IMR-90 (cell line): ENCODE results near the gene CTAG1B. TPM values are rescaled to one million over a fixed set of nuclear protein-coding genes. Genes with fewer than 3 reads are reported as not detected.

Experiments
- ATAC-seq: fragments of 200-7000 bp; cut with Tn5 transposase; 2 replicates; pipeline ENCODE4 v1.9.1; 2020; ENCODE audit warnings: low read depth, mild to moderate bottlenecking, moderate library complexity
- BruUV-seq: library from RNA; stranded (reverse); fragments of 400-500 nt; replicated peaks from 2 replicates; lab custom pipeline; 2021; lab: Mats Ljungman, UMichigan
- CTCF ChIA-PET: fragments of 300-600 bp; formaldehyde crosslinking; extraction: SDS; loops from one replicate; lab custom pipeline; 2021; ENCODE audit warnings: antibody characterized with exemption; lab: Yijun Ruan, JAX
- POLR2A ChIA-PET: fragments of 300-600 bp; sonication (Branson Sonifier 250); formaldehyde crosslinking; loops from one replicate; lab custom pipeline; 2022; ENCODE audit warnings: antibody characterized with exemption; ENCODE audit not compliant: unreplicated experiment; lab: Charles Lee
- DNase-seq: peaks from one replicate; pipeline ENCODE4 v3.0.0; 2013
- H2AFZ ChIP-seq: replicated peaks from 2 replicates; pipeline ENCODE3; 2013; ENCODE audit warnings: low read length, mild to moderate bottlenecking; ENCODE audit not compliant: poor library complexity
- H2AK5ac ChIP-seq: 2 replicates; pipeline ENCODE4 v1.6.1; 2013; ENCODE audit warnings: low read depth, low read length, inconsistent platforms
- H2AK9ac ChIP-seq: replicated peaks from 2 replicates; pipeline ENCODE3; 2013; ENCODE audit warnings: mild to moderate bottlenecking, low read depth, low read length, moderate library complexity; ENCODE audit not compliant: poor library complexity
- H2BK120ac ChIP-seq: 2 replicates; pipeline ENCODE4 v1.6.1; 2013; ENCODE audit warnings: low read depth, low read length, inconsistent platforms
- H2BK15ac ChIP-seq: 3 replicates; pipeline ENCODE4 v1.6.1; 2013; ENCODE audit warnings: low read depth, low read length, inconsistent platforms
- H2BK20ac ChIP-seq: 2 replicates; pipeline ENCODE4 v1.6.1; 2013; ENCODE audit warnings: low read depth, mild to moderate bottlenecking, inconsistent platforms, low read length, moderate library complexity
- H2BK5ac ChIP-seq: 2 replicates; pipeline ENCODE4 v1.6.1; 2013; ENCODE audit warnings: mild to moderate bottlenecking, low read depth, low read length, inconsistent platforms; ENCODE audit not compliant: poor library complexity, severe bottlenecking
- H3K14ac ChIP-seq: replicated peaks from 2 replicates; pipeline ENCODE4 v1.6.1; 2013; ENCODE audit warnings: low read depth, low read length, inconsistent platforms
- H3K18ac ChIP-seq: 2 replicates; pipeline ENCODE4 v1.6.1; 2013; ENCODE audit warnings: low read depth, low read length, control low read depth
- H3K23ac ChIP-seq: 2 replicates; pipeline ENCODE4 v1.6.1; 2013; ENCODE audit warnings: low read depth, low read length, inconsistent platforms
- H3K27ac ChIP-seq: 2 replicates; pipeline ENCODE4 v1.5.1; 2013; ENCODE audit warnings: mild to moderate bottlenecking, control low read depth, low read length; ENCODE audit not compliant: insufficient read depth
- H3K27me3 ChIP-seq: 2 replicates; pipeline ENCODE4 v1.6.1; 2013; ENCODE audit warnings: low read length; ENCODE audit not compliant: control insufficient read depth, insufficient read depth
- H3K36me3 ChIP-seq: 2 replicates; pipeline ENCODE4 v1.6.1; 2013; ENCODE audit warnings: low read length, mixed read lengths; ENCODE audit not compliant: control insufficient read depth, insufficient read depth
- H3K4ac ChIP-seq: 2 replicates; pipeline ENCODE4 v1.6.1; 2013; ENCODE audit warnings: low read depth, low read length, inconsistent platforms
- H3K4me1 ChIP-seq: 2 replicates; pipeline ENCODE4 v1.6.1; 2013; ENCODE audit warnings: low read length, mixed read lengths; ENCODE audit not compliant: control insufficient read depth, insufficient read depth
- H3K4me2 ChIP-seq: 2 replicates; pipeline ENCODE4 v1.6.1; 2013; ENCODE audit warnings: low read depth, mild to moderate bottlenecking, control low read depth, low read length, moderate library complexity
- H3K4me3 ChIP-seq: 2 replicates; pipeline ENCODE4 v1.5.1; 2013; ENCODE audit warnings: low read depth, mild to moderate bottlenecking, control low read depth, low read length, moderate library complexity; ENCODE audit not compliant: insufficient read depth
- H3K56ac ChIP-seq: 2 replicates; pipeline ENCODE4 v1.6.1; 2013; ENCODE audit warnings: low read length, inconsistent platforms; ENCODE audit not compliant: insufficient read depth; ENCODE audit errors: extremely low read depth
- H3K79me1 ChIP-seq, 2 experiments: 2 replicates each; pipeline ENCODE4 v1.6.1; 2013; ENCODE audit warnings: low read length in 2 of 2, inconsistent platforms in 1 of 2, low read depth in 1 of 2
- H3K9ac ChIP-seq: 2 replicates; pipeline ENCODE4 v1.6.1; 2013; ENCODE audit warnings: low read depth, low read length, control low read depth
- H3K9me1 ChIP-seq: 2 replicates; pipeline ENCODE4 v1.6.1; 2013; ENCODE audit warnings: low read length, inconsistent platforms; ENCODE audit not compliant: insufficient read depth
- H3K9me3 ChIP-seq: 2 replicates; pipeline ENCODE4 v1.6.1; 2013; ENCODE audit warnings: low read length; ENCODE audit not compliant: control insufficient read depth, insufficient read depth
- H4K20me1 ChIP-seq: 2 replicates; pipeline ENCODE4 v1.6.1; 2013; ENCODE audit warnings: low read length, inconsistent platforms; ENCODE audit not compliant: insufficient read depth
- H4K5ac ChIP-seq: 2 replicates; pipeline ENCODE4 v1.6.1; 2013; ENCODE audit warnings: mild to moderate bottlenecking, low read depth, low read length, control low read depth
- H4K8ac ChIP-seq, 2 experiments: 2 replicates each; pipeline ENCODE4 v1.6.1; 2013; ENCODE audit warnings: low read depth in 2 of 2, low read length in 2 of 2, control low read depth in 1 of 2, inconsistent platforms in 1 of 2
- H4K91ac ChIP-seq: 2 replicates; pipeline ENCODE4 v1.6.1; 2013; ENCODE audit warnings: low read depth, low read length, inconsistent platforms; ENCODE audit not compliant: insufficient read depth
- BHLHE40 ChIP-seq: fragments of 150-350 bp; IDR thresholded peaks from 2 replicates; pipeline ENCODE4 v1.6.1; 2016; ENCODE audit warnings: mild to moderate bottlenecking, low read depth, low read length
- CEBPB ChIP-seq: IDR thresholded peaks from 2 replicates; pipeline ENCODE4 v1.6.1; 2012; ENCODE audit warnings: low read depth, low read length, improper control_type of control experiment
- CHD1 ChIP-seq: IDR thresholded peaks from 2 replicates; pipeline ENCODE4 v1.6.1; 2012; ENCODE audit warnings: low read depth, low read length, improper control_type of control experiment
- CTCF ChIP-seq: conservative IDR thresholded peaks from 2 replicates; pipeline ENCODE4 v1.5.1; 2012; ENCODE audit warnings: mild to moderate bottlenecking, low read depth, low read length, improper control_type of control experiment
- ELK1 ChIP-seq: fragments of 150-350 bp; IDR thresholded peaks from 2 replicates; pipeline ENCODE4 v1.6.1; 2016; ENCODE audit warnings: low read depth, mild to moderate bottlenecking, low read length, moderate library complexity, borderline replicate concordance
- FOS ChIP-seq: fragments of 150-350 bp; IDR thresholded peaks from 2 replicates; pipeline ENCODE4 v1.6.1; 2016; ENCODE audit warnings: low read depth, low read length
- MAFK ChIP-seq: IDR thresholded peaks from 2 replicates; pipeline ENCODE4 v1.6.1; 2012; ENCODE audit warnings: low read depth, low read length, improper control_type of control experiment
- MAZ ChIP-seq: IDR thresholded peaks from 2 replicates; pipeline ENCODE4 v1.6.1; 2012; ENCODE audit warnings: low read depth, mild to moderate bottlenecking, low read length, improper control_type of control experiment, moderate library complexity, borderline replicate concordance
- MXI1 ChIP-seq: IDR thresholded peaks from 2 replicates; pipeline ENCODE4 v1.6.1; 2012; ENCODE audit warnings: low read depth, mild to moderate bottlenecking, low read length, moderate library complexity, borderline replicate concordance
- POLR2A ChIP-seq: IDR thresholded peaks from 2 replicates; pipeline ENCODE4 v1.6.1; 2012; ENCODE audit warnings: mild to moderate bottlenecking, low read depth, low read length
- RAD21 ChIP-seq: IDR thresholded peaks from 2 replicates; pipeline ENCODE4 v1.6.1; 2012; ENCODE audit warnings: low read length, improper control_type of control experiment
- RFX5 ChIP-seq: IDR thresholded peaks from 2 replicates; pipeline ENCODE4 v1.8.0; 2012; ENCODE audit warnings: low read depth, mild to moderate bottlenecking, low read length, moderate library complexity
- SMC3 ChIP-seq: fragments of 150-350 bp; IDR thresholded peaks from 2 replicates; pipeline ENCODE4 v1.6.1; 2016; ENCODE audit warnings: low read depth, mild to moderate bottlenecking, antibody characterized with exemption, low read length, moderate library complexity
- USF2 ChIP-seq: fragments of 150-350 bp; IDR thresholded peaks from 2 replicates; pipeline ENCODE4 v1.6.1; 2017; ENCODE audit warnings: mild to moderate bottlenecking, antibody characterized with exemption, low read length, low read depth
- WGBS, 2 experiments: methylation state at CpG; one replicate each; pipeline versions ENCODE4 v1.1.5 to v1.1.7; 2013; ENCODE audit warnings: missing lambda C conversion rate in 2 of 2; ENCODE audit not compliant: insufficient read length in 1 of 2; ENCODE audit errors: extremely low coverage in 2 of 2; 5-methylcytosine and 5-hydroxymethylcytosine counted together
- dilution Hi-C: fragments of 300-500 bp; cut with HindIII; formaldehyde crosslinking; loops from one replicate; pipeline ENCODE4 v1.14.3; 2018; ENCODE audit warnings: low sequenced_read_pairs; ENCODE audit not compliant: unreplicated experiment
- in situ Hi-C: fragments of 300-500 bp; cut with MboI; formaldehyde crosslinking; loops from 3 replicates; pipeline ENCODE4 v1.14.3; 2019; ENCODE audit warnings: low sequenced_read_pairs, inconsistent platforms, mixed read lengths
- intact Hi-C: fragments of 100-400 bp; cut with micrococcal nuclease; formaldehyde crosslinking; loops from 2 replicates; pipeline ENCODE4 v1.10.0; 2022
- polyA plus RNA-seq, 3 experiments: library from polyadenylated mRNA; depleted of rRNA; stranded (reverse); fragments of >200 nt; gene quantifications; 2 replicates each; pipeline ENCODE4 v1.2.3, GENCODE V29; 2012; ENCODE audit warnings: low replicate concordance in 1 of 3
- total RNA-seq: library from RNA; depleted of rRNA; stranded (reverse); fragments of >200 nt; gene quantifications from 2 replicates; pipeline ENCODE4 v1.2.3, GENCODE V29; 2012

Gene CTAG1B
- total and polyA plus RNA-seq, 2 of the 4 experiments (the other 2 are of a cell fraction) = not detected

- peaks cover 6% of the 10 kb centered on the region for H3K9me3 ChIP-seq
- TF ChIP-seq USF2 (no peak), CHD1 (no peak), MAFK (no peak), POLR2A (no peak), BHLHE40 (no peak), SMC3 (no peak), ELK1 (no peak), MAZ (no peak), FOS (no peak), CEBPB (no peak), MXI1 (no peak), CTCF (no peak), RAD21 (no peak), RFX5 (no peak)
- H2BK20ac ChIP-seq = no peak overlapping the region
- intact Hi-C loops = no loop called here
- no peak overlapping the region for H4K8ac ChIP-seq
- H3K4me3 ChIP-seq = no peak overlapping the region
- H3K9me1 ChIP-seq = no peaks in the 10 kb centered on the region
- no peak overlapping the region for H2BK15ac ChIP-seq
- no TSS peak for BruUV-seq
- H4K20me1 ChIP-seq = no peaks in the 10 kb centered on the region
- H3K23ac ChIP-seq = no peak overlapping the region
- DNase-seq (peak; percentile 5), ATAC-seq (no peak)
- no CpG with 5 or more reads among the region's 4 CpGs for WGBS, 2 experiments
- dilution Hi-C loops = no loop called here
- H3K27me3 ChIP-seq = peaks cover 2% of the 10 kb centered on the region; the same call in 1 of the 2 replicates
- no peaks in the 10 kb centered on the region for H3K36me3 ChIP-seq
- ChIA-PET CTCF (no interaction called here), POLR2A (no interaction called here)
- no peak overlapping the region for H2BK5ac ChIP-seq
- no peak overlapping the region for H3K27ac ChIP-seq
- H2AFZ ChIP-seq = no peak overlapping the region
- H4K91ac ChIP-seq = no peak overlapping the region
- H3K9ac ChIP-seq = no peak overlapping the region
- no peak overlapping the region for H2BK120ac ChIP-seq
- H3K4me2 ChIP-seq = no peak overlapping the region
- H2AK9ac ChIP-seq = no peak overlapping the region
- H3K14ac ChIP-seq = no peak overlapping the region
- no peak overlapping the region for H3K18ac ChIP-seq
- in situ Hi-C loops = no loop called here
- no peak overlapping the region for H3K56ac ChIP-seq
- H4K5ac ChIP-seq = no peak overlapping the region
- no peak overlapping the region for H3K4ac ChIP-seq
- no peaks in the 10 kb centered on the region for H3K4me1 ChIP-seq
- H2AK5ac ChIP-seq = no peak overlapping the region
- no peaks in the 10 kb centered on the region for H3K79me1 ChIP-seq
Observed at GRCh38 chrX:154661170-154661569, 42.1 kb upstream of the CTAG1B start.
